GM21576 (cell line): ENCODE measurements around the gene DBN1.

ENCODE experiments used
- ATAC-seq: cut with Tn5 transposase; IDR thresholded peaks from one replicate; pipeline ENCODE4 v1.9.1; 2021; ENCODE audit warnings: mild to moderate bottlenecking, moderate library complexity; ENCODE audit not compliant: unreplicated experiment

The DBN1 gene

GRCh38 chr5:177505075-177505474 is 31.6 kb upstream of the DBN1 start:
- ATAC-seq = no peak

GRCh38 chr5:177504086-177505056 is 30.9 kb upstream of the DBN1 start:
- ATAC-seq = no peak

DNA sequence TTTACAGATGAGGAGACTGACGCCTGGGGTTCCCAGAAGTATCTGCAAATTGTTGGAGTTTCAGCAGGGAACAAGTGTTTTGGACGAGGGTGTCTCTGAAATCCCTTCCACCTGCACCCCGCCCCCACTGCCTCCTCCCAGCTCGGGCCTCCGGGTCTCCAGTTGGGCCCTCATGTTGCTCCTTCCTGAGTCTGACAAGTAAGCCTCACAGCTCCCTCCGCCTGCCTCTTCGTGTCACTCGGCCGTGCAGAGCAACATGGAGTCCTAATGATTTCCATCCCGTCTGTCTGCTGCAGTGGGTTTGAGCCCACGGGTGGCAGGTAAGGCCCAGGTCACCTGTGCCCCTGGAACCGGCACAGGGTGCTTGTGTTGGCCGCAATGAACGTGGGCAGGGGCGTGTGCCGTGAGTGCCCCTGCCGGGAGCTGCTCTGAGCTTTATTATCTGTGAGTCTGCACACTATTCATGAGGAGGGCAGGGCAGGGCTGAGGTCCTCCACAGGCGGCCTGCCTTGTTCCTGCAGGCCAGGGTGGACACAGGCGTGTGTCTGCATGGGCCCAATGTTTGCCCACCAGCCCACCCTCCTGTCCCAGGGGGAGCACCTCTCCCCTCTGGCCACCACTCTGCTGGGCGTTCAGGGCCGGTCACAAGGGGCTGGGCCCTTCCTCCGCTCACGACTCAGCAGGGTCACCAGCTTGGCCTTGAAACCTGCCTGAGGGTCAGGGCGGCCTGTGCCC is 30.1 kb upstream of the DBN1 start:
- ATAC-seq = no peak

GRCh38 chr5:177502886-177503285 is 29.5 kb upstream of the DBN1 start:
- no peak for ATAC-seq

- no peak for ATAC-seq
These were observed 28.6 kb upstream of the DBN1 start for GRCh38 chr5:177501874-177502678.

- peak; percentile 27 for ATAC-seq
These were observed 27.5 kb upstream of the DBN1 start for GRCh38 chr5:177500685-177501522.

DNA sequence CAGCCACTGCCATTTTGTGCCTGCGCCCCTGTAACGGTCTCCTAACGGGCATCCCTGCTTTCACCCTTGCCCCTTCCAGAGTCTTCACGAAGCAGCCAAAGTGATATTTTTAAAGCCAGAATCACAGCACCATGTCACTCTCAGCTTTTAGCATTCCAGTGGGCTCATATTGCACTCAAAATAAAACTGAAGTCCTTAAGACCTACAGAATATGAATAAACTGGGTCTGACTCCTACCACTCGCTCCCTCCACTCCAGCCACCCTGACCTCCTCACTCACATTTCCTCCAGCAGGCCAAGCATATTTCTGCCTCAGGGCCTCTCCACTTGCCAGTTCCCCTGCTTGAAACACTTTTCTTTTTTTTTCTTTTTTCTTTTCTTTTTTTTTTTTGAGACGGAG is 26.4 kb upstream of the DBN1 start:
- no peak for ATAC-seq

DNA sequence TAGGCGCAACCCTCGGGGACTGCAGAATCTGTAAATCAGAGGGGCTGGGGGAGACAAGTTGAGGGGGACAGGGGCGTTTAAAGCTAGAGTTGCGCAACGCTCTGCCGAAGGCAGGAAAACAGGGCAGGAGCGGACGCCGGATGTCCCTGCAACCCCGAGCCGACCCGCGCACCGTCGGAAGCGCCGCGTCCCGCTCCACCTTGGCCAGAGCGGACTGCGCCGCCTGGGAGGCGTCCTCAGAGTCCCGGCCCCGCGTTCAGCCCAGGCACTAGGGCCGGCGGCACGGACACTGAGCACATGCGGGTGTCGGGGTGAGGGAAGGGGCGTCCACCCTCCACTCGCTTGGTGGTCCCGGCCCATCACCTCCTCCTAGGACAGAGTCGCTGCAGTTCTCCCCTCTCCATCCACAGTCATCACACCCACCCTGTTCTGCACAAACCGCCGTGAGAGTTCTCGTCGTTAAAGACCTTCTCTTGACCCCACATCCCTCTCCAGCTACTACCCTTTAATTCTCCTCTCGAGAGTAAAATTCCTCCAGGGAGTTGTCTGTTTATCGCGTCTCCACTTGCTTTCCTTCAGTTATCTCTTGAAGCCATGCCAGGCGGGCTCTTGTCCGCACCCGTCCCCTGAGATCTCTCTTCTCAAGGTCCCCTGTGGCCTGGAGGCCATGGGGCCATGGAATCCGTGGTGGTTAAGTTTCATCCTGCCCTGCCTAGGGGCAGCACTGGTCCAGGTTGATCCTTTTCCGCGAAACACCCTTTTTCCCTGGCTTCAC is 24.8 kb upstream of the DBN1 start:
- ATAC-seq = no peak

- ATAC-seq = peak; percentile 73
These were observed 24.0 kb upstream of the DBN1 start, which contains the start of gene PDLIM7 for GRCh38 chr5:177497292-177498012. PDLIM7 (minus strand) TSS chr5:177497604; CDS start chr5:177496512, 1,092 bp downstream.

DNA sequence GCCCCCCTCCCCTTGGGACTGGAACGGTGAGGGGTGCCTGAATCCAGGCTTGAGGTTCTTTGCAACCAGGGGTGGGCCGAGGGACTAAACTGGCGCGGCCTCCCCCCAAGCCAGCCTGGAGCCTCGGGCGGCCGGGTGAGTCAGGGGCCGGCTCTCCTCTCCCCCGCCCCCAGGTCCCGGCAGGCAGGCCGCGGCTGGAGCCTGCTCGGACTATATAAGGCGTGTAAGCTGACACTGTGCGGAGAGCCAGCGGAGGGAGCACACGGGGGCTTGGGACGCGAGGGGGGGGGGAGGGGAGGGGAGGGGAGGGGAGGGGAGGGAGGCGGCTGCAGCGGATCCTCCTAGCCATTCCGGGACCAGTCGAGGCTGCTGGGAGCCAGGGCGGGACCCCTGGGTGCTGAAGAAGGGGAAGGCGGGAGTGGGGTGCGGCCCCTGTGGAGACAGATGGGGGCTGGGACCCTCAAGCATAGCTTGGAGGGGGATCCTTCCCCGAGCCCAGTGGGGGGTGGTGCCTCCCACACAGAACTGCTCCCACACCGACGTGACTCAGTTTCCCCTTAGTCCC is 23.4 kb upstream of the DBN1 start:
- ATAC-seq = no peak

- no peak for ATAC-seq
These were observed 22.8 kb upstream of the DBN1 start for GRCh38 chr5:177496070-177496726.

GRCh38 chr5:177495243-177496060 is 22.0 kb upstream of the DBN1 start:
- ATAC-seq = no peak

GRCh38 chr5:177494346-177495195 is 21.1 kb upstream of the DBN1 start:
- no peak for ATAC-seq

DNA sequence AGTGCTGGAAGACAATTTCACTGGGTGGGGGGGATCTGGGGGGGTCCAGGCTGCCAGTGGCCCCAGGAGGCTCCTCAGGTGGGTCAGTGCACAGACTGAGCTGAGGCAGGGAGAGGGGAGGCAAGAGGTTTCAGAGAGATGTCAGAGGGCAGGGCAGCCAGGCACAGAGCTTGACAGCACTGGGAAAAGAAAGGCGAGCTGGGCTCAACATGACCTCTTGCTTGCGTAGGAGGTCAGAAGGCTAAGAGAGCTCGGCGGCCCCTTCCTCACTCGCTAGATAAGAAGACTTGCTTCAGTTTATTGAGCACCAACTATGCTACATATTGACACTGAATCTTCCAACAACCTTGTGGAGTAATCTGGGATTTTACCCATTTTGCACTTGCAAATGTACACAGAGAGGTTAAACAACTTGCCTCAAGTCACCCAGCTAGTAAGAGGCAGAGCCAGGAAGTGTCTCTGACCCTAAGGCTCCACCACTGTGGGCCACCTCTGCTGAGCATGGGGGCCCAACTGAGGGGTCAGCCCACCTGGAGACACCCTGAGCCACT is 20.4 kb upstream of the DBN1 start:
- ATAC-seq = no peak

DNA sequence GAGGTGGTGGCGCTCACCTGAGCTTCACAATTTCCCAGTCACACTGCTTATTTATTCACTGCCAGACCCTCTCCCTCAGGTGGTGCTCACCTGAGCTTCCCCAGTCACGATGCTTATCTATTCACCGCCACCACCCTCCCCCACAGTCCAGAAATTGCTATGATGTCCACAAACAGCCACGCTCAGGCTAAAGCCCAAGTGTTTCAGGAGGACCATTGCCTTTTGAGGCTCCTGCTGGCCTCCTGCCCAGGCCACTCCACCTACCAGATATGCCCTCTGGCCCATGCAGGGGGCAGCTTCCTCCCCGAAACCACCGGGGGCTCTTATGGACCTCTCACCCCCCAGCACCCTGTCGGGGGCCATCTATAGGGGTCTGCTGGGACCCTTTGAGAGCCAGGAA is 19.4 kb upstream of the DBN1 start:
- no peak for ATAC-seq
